Adipose tissue (tissue), 3 donors: ENCODE measurements around the gene SEMG1. TPM values are rescaled to one million over a fixed set of nuclear protein-coding genes. Genes with fewer than 3 reads are reported as not detected.

Source experiments
- H3K27ac ChIP-seq: one replicate; pipeline ENCODE4 v1.5.1; 2013; ENCODE audit warnings: low read depth, low read length
- WGBS, 3 donors: extraction: QIAGEN DNeasy Blood & Tissue Kit; methylation state at CpG; one replicate each; pipeline ENCODE4 v1.1.7; 2013; 5-methylcytosine and 5-hydroxymethylcytosine counted together
- polyA plus RNA-seq, 3 donors: library from polyadenylated mRNA; stranded (reverse); fragments of 200-250 nt; gene quantifications; one replicate each; pipeline ENCODE4 v1.2.3, GENCODE V29; 2013
- donor health status: healthy with polysubstance abuse.
- donor health status: Bipolar disorder and iron deficiency.
- donor health status: healthy.

The SEMG1 gene, protein sequence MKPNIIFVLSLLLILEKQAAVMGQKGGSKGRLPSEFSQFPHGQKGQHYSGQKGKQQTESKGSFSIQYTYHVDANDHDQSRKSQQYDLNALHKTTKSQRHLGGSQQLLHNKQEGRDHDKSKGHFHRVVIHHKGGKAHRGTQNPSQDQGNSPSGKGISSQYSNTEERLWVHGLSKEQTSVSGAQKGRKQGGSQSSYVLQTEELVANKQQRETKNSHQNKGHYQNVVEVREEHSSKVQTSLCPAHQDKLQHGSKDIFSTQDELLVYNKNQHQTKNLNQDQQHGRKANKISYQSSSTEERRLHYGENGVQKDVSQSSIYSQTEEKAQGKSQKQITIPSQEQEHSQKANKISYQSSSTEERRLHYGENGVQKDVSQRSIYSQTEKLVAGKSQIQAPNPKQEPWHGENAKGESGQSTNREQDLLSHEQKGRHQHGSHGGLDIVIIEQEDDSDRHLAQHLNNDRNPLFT
- not detected for polyA plus RNA-seq

DNA sequence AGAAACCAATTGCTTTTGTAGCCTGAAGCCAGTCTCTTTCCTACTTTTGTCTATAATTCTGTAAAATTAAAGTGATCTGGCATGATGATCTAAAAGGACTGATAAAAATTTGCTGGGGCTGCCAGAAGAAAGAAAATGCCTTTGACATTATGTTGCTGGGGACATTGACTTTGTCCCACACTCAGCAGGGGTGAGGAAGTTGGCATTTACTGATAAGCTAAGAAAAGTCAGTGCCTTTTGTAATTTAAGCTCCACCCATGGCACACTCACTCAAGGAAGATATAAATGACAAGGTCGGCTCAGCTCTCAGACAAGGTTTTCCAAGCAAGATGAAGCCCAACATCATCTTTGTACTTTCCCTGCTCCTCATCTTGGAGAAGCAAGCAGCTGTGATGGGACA, at the start of gene SEMG1:
SEMG1 (plus strand) TSS at position 309 of the 400 bp plus-strand sequence; CDS start at position 330, 21 bp downstream.
- WGBS, 3 donors, result 11 to 29% (median 24%) methylated on average over 1 of the region's 1 CpG

DNA sequence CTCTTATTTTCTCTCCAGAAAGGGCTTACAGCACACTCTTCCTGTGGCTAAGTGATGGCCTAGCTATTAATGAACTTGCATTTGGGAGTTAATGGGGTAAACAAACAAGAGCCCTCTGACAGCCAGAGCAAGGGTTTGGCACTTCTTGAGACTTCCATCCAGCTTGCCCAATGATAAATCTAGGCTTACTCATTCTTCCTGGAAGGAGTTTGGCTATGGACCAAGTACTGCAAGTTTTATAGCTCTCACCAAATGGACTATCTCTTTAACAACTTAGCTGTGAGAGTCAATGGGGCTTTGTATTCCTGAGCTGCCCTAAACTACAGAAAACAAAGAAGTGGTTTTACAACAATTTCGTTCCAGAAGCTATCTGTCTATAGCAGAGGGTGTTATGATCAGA, 48.9 kb upstream of the SEMG1 start:
- WGBS, 3 donors, result 17 to 33% (median 31%) methylated on average over 1 of the region's 1 CpG
- no peak overlapping the region for H3K27ac ChIP-seq

More for the DNA sequence above, at the start of gene SEMG1:
- H3K27ac ChIP-seq, result no peak within 1 kb of the TSS

DNA sequence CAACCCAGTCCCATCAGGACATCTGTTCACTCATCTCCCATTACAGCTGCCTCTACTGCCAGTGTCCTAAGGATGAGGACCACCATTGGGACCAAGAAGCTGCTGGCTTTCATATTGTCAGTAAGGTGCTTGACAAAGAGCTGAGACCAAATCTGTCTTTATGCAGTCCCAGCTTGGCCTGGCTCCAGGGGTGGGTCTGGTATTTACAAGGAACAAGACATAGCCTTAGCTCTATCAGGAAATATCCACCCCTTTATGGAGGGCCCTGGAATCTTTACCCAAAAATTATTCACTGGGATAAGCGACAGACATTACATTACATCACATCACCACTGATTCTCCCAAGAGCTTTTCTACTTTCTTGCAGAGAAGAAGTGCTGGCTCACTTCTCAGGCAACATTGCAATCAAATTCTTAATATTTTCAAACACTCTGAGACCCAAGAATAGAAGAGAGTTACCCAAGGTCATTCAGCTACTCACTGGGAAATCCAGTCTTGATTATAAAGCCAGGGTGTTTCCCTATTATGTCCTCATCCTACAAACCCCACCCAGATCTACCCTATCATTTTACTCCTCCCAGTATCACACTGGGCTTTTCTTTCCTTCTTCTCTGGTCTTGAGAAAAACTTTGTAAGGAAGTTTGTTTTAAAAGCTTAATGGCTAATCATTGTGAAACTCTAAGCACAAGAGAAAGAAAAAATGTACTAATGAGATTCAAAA, 43.6 kb upstream of the SEMG1 start:
- 52 to 75% (median 62%) methylated on average over 1 of the region's 1 CpG for WGBS, 3 donors
- no peak overlapping the region for H3K27ac ChIP-seq

DNA sequence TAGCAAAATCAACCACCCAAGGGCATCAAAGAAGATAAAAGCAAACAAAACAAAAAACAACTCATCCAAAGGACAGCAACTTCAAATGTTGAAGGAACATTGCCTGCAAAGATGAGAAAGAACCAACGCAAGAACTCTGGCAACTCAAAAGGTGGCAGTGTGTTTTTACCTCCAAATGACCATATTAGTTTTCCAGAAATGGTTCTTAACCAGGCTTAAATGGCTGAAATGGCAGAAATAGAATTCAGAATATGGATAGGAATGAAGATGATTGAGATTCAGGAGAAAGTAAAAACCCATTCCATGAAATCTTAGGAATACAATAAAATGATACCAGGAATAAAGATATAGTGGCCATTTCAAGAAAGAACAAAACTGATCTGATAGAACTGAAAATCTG, 41.9 kb upstream of the SEMG1 start:
- 67 to 87% (median 80%) methylated on average over 1 of the region's 1 CpG for WGBS, 3 donors

DNA sequence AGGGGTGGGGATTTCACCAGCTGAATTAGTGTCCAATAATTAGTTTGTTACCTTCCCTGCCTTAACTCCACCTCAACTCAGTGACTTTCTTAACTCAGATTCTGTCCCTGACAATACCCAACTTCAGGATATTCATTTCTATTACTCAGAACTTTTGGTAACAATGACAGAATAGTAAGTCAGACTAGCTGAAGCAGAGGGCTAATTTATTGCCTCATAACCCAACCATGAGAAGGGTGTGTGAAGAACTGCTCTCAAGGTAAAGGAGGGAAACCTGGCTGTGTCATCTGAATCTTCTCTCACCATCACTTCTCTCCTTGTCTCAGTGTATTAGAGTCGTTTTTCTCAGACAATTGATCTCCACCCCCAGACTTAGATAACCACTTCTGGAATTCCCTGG, 33.3 kb upstream of the SEMG1 start:
- H3K27ac ChIP-seq, result no peak overlapping the region
- WGBS, 3 donors, result 22 to 35% (median 24%) methylated on average over 1 of the region's 1 CpG

More for the DNA sequence above, 41.9 kb upstream of the SEMG1 start:
- H3K27ac ChIP-seq, result no peak overlapping the region

DNA sequence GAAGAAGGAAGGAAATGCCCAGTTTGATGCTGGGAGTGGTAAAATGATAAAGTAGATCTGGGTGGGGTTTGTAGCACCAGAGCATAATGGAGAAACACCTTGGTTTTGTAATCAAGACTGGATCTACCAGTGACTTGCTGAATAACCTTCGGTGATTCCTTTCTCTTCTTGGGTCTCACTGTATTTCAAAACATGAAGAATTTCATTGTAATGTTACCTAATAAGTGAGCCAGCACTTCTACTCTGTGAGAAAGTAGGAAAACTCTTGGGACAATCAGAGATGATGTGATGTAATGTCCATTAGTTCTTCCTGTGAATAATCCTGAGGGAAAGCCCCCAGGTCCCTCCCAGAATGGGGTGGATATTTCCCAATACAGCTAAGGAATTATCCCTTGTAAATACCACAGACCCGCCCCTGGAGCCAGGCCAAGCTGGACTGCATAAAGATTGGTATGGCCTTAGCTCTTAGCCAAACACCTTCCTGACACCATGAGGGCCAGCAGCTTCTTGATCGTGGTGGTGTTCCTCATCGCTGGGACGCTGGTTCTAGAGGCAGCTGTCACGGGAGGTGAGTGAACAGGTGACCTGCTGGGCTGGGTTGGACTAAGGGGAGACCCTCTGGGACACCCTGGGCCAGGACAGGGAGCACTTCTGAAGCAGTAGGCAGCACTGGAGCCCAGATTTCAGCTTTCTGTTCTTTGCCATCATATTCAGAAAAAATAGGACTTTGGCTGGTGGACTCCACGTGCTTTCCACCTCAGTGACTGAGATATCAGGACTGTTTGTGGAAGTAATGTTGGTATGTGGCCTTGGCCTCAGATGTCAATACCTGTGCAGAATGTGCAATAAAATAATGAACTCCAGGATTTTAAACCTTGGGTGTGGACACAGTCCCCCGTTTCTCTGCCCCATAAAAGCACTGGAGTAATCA, 32.1 kb upstream of the SEMG1 start, which contains the start of gene PI3:
PI3 (plus strand) TSS at position 469 of the 931 bp plus-strand sequence; CDS start at position 490, 21 bp downstream.
- WGBS, 3 donors, result 59 to 60% (median 60%) methylated on average over 8 of the region's 8 CpGs
- H3K27ac ChIP-seq, result no peak within 1 kb of the TSS

DNA sequence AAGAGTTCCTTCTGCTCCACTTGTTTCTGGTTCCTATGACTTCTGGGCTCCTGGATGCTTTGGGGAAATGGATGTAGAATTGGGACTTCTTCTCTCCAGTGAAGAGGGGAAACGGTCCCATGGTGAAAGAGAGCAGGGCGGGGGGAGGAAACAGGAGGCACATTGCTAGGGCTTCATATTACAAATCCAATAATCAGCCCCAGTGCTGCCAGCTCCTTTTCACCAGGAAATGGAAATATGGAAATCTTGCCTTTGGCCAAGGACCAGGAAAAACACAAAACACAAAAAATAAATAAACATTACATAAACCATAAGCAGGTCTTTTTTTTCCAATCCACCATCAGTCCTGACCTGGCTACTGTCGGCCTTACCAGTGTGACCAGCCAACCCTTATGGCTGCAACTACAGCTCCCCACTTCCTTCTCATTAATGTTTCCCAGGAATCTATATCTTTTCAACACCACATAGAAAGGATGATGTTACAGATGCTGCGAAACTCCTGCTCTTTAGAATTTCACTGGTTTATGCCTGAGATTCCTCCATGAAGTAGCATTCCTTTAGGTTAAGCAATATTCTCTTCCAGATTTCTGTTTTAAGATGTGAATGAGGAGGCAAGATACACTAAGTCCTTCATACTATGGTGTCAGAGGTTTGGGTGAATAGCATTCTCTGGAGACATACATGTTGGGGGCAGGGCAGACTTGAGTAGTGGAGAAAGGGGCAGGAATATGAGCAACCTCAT, 30.1 kb upstream of the SEMG1 start:
- 73 to 79% (median 75%) methylated on average over 4 of the region's 4 CpGs for WGBS, 3 donors
- no peak overlapping the region for H3K27ac ChIP-seq

DNA sequence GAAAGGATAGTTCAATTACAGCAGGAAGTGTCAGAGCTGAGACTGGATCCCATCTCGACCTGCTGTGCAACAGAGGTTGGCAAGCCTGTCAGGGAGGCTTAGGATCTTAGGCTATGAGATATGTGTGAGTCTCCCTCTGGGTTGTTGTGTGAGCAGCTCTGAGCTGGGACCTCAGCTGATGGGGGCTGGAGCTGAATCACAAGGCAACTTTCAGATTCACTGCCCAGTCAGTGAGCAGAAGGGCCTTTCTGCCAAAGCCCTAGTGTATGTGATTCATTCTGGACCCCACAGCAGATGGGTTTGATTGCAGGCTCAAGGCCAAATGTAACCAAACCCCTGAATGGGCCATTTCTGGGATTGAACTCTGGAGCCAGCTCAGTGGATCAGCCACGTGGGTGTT, 27.7 kb upstream of the SEMG1 start:
- 41 to 53% (median 45%) methylated on average over 2 of the region's 2 CpGs for WGBS, 3 donors

DNA sequence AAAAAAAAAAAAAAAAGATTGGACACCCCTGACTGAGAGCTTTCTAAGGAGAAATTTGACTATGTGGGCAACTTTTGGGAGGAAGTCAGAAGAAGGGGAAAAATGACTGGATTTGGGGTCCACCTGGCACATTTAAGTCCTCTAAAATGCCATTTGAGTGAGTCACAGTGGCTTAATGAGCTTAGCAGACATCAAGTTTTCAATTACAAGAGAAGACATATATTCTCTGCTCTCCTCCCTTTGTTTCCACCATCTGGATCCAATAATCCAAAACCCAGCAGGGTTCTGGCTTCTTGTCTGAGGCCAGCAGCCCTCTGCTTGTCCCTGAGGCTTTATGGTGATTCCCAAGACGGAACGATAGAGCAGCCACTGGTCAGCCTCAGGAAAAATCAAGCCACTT, 25.2 kb upstream of the SEMG1 start:
- WGBS, 3 donors, result 78 to 92% (median 91%) methylated on average over 2 of the region's 2 CpGs
- H3K27ac ChIP-seq, result no peak overlapping the region

More for the DNA sequence above, 27.7 kb upstream of the SEMG1 start:
- H3K27ac ChIP-seq, result no peak overlapping the region

DNA sequence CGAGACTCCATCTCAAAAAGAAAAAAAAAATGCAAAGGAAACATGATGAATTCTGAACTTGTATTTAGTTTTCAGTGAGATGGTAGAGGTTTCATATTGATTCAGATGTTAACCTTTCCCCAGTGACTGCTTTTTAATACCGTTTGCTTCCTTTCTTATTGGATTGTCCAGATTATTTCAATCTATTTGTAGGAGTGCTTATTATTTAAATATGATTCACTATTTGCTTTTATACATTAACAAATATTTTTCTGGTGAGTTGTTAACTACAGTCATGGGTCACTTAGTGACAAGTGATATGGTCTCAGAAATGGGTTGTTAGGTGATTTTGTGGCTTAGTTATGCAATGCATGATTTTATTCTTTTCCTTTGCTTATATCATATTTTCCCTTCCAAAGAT, 23.7 kb upstream of the SEMG1 start:
- 79 to 87% (median 84%) methylated on average over 2 of the region's 2 CpGs for WGBS, 3 donors
- no peak overlapping the region for H3K27ac ChIP-seq

DNA sequence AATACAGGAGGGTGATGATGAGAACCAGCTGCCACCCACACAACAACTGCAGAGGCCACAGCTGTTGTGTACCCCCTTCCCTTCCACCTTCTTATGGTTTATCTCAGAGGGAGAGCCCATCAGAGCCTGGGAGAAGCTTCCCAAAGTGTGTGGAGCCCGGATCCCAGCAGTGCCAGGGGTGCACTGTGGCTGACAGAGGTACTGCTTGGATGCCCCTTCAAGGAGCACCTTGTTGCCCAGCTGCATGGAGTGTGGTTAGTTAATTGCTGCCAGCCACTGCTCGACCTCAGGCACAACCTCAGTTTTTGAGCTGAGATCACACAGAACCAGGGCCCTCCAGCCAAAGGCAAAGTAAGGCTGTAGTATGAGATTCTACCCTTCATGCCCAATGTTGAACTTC, 19.1 kb upstream of the SEMG1 start:
- no peak overlapping the region for H3K27ac ChIP-seq
- WGBS, 3 donors, result 45 to 70% (median 61%) methylated on average over 2 of the region's 2 CpGs

DNA sequence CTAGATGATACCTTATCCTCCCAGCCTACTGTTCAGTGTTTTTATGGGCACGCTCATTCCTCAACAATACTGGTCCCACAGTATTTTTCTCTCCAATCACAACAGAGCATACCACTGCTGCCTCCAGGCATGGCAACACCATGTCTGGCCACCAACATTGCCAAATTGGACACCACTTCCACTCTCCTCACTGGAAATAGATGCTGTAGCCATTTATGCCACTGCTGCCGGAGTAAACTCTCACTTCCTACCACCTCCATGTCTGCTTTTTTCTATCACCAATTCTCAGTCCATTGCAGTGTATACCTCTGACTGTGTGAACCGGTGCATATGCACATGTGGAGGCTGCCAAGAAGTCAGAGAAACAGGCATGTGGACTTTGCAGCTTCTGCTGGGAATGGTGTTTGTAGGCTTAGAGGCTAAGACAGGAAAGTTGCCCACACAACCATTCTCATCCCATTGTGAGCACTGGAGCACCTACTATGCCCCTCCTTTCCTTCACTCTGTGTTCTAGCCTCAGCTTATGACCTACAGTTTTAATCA, 17.7 kb upstream of the SEMG1 start:
- no peak overlapping the region for H3K27ac ChIP-seq
- WGBS, 3 donors, result 56 to 90% (median 87%) methylated on average over 3 of the region's 3 CpGs

DNA sequence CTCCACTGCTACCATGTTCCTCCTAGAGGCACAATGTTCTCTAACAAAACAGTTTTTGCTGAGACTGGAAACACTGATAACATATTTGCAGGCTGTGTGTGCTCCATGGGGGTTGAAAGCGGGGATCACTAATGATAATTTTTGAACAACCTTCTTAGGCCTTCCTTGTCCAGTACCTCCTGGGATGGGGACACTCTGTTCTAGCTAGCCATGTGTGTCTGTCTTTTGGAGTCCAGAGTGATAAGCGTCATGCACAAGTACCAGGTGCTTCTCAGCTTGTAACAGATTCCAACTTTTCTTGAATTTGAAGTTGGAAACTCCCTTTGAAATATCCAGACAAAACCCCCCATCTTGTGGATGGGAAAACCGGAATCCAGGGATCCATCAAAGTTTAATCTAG, 17.0 kb upstream of the SEMG1 start:
- WGBS, 3 donors, result 86 to 88% (median 88%) methylated on average over 3 of the region's 3 CpGs

DNA sequence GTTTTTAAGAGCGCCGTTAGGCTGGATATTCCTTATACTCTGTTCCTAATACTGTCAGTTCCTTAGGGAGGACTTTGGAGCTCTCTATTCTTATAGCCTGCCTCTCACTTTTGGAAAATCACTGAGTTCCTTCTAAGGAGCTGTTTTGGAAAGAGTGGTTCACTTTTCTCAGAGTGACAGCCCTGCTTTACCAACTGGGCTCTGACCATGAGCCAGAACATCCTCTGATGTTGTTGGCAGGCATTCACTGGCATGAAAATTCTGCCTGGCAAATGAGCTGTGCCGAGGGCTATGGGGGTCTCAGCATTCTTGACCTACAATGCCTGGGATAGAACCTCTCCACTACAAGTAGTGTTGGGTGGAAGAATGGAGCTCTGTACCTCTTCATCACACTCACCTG, 14.9 kb upstream of the SEMG1 start:
- WGBS, 3 donors, result 91 to 96% (median 92%) methylated on average over 3 of the region's 3 CpGs
- H3K27ac ChIP-seq, result no peak overlapping the region

More for the DNA sequence above, 17.0 kb upstream of the SEMG1 start:
- no peak overlapping the region for H3K27ac ChIP-seq

DNA sequence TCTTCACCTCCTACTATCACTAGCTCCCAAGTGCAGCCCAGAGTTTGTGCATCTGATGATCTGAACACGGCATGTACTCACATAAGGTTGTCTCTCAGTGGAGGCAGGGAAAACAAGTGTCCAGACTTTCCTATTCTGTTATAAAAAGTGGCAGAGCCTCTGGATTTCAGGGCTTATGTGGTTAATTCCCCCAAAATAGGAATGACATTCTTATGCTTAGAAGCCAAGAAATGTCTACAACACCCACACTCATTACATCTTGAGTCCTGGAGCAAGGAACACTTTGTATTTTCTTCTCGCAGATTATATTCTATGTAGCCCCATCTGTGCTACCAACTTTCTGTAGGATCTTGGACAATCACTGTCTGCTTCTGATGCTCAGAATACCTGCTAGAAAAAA, 13.5 kb upstream of the SEMG1 start:
- H3K27ac ChIP-seq, result no peak overlapping the region
- WGBS, 3 donors, result 89 to 92% (median 91%) methylated on average over 2 of the region's 2 CpGs

DNA sequence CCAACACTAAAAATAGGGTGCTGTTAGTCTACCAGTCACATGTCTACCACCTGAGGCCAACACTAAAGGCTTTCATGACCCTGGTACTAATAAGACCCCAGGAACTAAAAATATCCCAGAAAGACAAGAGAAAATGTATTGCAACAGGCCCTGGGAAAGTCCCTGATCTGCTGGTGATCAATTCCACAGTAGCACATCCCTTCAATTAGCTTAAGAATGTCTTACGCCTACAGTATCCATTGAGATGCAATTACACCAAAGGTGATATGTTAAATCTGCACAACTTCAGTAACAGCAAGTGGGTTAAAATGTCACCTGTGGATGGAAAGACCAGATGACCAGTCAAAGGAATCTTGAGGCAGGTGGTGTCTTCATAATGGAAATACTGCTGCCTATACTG, 3.1 kb downstream of the SEMG1 start:
- no peak overlapping the region for H3K27ac ChIP-seq
- WGBS, 3 donors, result 86 to 94% (median 94%) methylated on average over 1 of the region's 1 CpG

DNA sequence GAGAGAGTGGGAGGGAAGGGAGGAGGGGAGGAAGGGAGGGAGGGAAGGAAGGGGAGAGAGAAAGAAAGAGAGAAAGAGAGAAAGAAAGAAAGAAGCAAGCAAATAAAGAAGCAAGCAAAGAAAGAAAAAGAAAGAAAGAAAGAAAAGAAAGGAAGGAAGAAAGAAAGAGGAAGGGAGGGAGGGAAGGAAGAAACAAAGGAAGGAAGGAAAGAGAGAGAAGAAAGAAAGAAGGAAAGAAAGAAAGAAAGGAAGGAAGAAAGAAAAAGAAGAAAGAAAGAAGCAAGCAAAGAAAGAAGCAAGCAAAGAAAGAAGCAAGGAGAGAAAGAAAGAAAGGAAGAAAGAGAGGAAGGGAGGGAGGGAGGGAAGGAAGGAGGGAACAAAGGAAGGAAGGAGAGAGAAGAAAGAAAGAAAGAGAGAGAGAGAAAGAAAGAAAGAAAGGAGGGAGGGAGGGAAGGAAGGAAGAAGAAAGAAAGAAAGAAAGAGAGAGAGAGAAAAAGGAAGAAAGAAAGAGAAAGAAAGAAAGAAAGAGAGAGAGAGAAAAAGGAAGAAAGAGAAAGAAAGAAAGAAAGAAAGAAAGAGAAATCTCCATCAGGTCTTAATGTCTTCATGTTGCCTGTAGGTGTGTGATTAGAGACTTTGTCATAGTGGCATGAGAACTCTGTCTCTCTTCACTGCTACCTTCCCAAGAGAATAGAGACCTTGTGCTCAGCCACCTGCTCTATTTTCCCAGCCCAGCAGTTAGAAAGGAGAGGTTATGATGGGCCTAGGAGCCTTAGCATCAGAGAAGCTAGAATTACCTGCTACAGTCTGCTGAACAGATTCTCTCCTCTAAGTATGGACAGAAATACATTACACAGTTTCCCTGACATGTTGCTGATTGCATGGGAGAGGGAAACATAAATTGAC, 5.0 kb downstream of the SEMG1 start:
- no peak overlapping the region for H3K27ac ChIP-seq
